ENCODE results near the gene CCL21. TPM values are rescaled to one million over a fixed set of nuclear protein-coding genes. Genes with fewer than 3 reads are reported as not detected.
"Not testable (repeated sequence)": the region's sequence is repeated elsewhere in the genome, so short reads cannot be mapped to it uniquely, and the experiment has no call there.

CCL21 gene
- total and polyA plus RNA-seq, 2 of the 13 experiments (the other 11 are each of a cell fraction or from before 2014, with no cell fraction given) = not detected

DNA sequence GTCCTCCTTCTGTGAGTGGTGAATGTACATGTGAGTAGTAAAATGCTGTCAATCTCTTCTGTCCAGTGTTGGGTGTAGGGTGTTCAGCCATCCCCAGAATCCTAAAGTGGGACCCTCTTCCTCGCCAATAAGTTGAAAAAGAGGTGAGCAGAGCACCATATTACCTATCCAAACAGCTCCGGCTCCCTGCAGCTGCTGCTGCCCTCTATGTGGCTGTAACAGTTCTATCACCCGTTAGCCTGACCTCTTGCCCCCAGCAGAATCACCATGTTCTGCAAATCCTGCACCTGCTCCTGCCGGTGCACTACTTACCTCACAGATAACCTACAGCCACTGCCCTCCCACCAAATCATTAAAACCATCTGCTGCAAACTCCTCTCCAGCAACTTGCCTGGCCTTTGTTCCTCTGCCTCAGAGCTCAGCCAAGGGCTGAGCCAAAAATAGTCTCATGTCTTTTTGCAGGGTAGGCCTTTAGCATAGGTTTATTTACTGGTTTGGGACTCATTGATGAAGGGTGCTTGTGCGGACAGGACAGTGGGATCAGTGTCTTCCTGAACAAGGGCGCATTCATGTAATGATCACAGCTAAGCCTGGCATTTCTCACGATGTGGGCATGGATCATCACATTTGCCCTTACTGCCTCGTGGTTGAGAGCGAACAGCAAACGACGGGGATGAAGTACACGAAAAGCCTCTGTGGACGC, 49.6 kb upstream of the CCL21 start:
- in situ Hi-C loops (cut with HindIII; ENCODE audit: extremely low pct_ligation_motif_present, low pct_unique_long_range_greater_than_20kb) = no loop called here
- intact Hi-C loops (cut with micrococcal nuclease; ENCODE audit: unreplicated experiment) = no loop called here
- Histone ChIP-seq H3K4me1 (ENCODE audit: insufficient read depth, low read length) (no peaks in the 10 kb centered on the region), H3K4me2 (ENCODE audit: low read depth, low read length) (no peak overlapping the region), H4K20me1 (ENCODE audit: insufficient read depth, low read length) (no peaks in the 10 kb centered on the region), H3K4me3 (replicated peaks in 1 of 3; ENCODE audit: insufficient read depth in 1 of 3, low read depth in 2 of 3, low read length in 3 of 3) (no peak overlapping the region), H3K9ac (ENCODE audit: insufficient read depth, low read depth, low read length) (no peak overlapping the region), H3K79me2 (ENCODE audit: insufficient read depth, low read length) (no peaks in the 10 kb centered on the region), H2AFZ (ENCODE audit: low read length) (no peak overlapping the region), H3K36me3 (replicated peaks in 1 of 2; ENCODE audit: control insufficient read depth in 1 of 2, insufficient read depth in 2 of 2, low read length in 2 of 2) (no peaks in the 10 kb centered on the region), H3K9me3 (ENCODE audit: low read length) (no peaks in the 10 kb centered on the region), H3K27ac (ENCODE audit: extremely low read length, insufficient read depth, low read length) (no peak overlapping the region), H3K27me3 (ENCODE audit: control insufficient read depth in 1 of 2, insufficient read depth in 2 of 2, low read length in 2 of 2) (peaks cover 0 to 1% of the 10 kb centered on the region in 2 experiments; a peak in 3 of 5 replicates)
- FAIRE-seq = no peak
- DNase-seq (ENCODE audit: low spot score) = no peak
- 32% methylated on average over 9 of the region's 13 CpGs for WGBS (ENCODE audit: low lambda C conversion rate)
- BruUV-seq (replicated peaks) = no TSS peak
- ChIA-PET CTCF (ENCODE audit: low intra/inter-chr PET ratio, low total read pairs) (interaction anchor here (0.8 kb wide), 1 partner anchor 226 kb away, joined by 4 read pairs; no protein-coding TSS in a partner anchor), POLR2A (no interaction called here)
- TF ChIP-seq, protein P1, sequence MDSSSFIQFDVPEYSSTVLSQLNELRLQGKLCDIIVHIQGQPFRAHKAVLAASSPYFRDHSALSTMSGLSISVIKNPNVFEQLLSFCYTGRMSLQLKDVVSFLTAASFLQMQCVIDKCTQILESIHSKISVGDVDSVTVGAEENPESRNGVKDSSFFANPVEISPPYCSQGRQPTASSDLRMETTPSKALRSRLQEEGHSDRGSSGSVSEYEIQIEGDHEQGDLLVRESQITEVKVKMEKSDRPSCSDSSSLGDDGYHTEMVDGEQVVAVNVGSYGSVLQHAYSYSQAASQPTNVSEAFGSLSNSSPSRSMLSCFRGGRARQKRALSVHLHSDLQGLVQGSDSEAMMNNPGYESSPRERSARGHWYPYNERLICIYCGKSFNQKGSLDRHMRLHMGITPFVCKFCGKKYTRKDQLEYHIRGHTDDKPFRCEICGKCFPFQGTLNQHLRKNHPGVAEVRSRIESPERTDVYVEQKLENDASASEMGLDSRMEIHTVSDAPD (CRISPR knock-in tag; IDR thresholded peaks at IDR 0.05) = no peak
- TF ChIP-seq, protein P2, sequence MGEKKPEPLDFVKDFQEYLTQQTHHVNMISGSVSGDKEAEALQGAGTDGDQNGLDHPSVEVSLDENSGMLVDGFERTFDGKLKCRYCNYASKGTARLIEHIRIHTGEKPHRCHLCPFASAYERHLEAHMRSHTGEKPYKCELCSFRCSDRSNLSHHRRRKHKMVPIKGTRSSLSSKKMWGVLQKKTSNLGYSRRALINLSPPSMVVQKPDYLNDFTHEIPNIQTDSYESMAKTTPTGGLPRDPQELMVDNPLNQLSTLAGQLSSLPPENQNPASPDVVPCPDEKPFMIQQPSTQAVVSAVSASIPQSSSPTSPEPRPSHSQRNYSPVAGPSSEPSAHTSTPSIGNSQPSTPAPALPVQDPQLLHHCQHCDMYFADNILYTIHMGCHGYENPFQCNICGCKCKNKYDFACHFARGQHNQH (CRISPR knock-in tag; IDR thresholded peaks at IDR 0.05) = no peak
- TF ChIP-seq ATF7-NPFF (CRISPR knock-in tag; IDR thresholded peaks at IDR 0.05; ENCODE audit: low read depth) = no peak
- TF ChIP-seq EEA1 (CRISPR knock-in tag; IDR thresholded peaks at IDR 0.05; ENCODE audit: borderline replicate concordance) = no peak
- TF ChIP-seq ZZZ3 (CRISPR knock-in tag; IDR thresholded peaks at IDR 0.05; ENCODE audit: borderline replicate concordance) = no peak
- no peak for TF ChIP-seq ZBTB38 (CRISPR knock-in tag; IDR thresholded peaks at IDR 0.05)
- TF ChIP-seq SMAD9 (CRISPR knock-in tag; IDR thresholded peaks at IDR 0.05) = no peak
- no peak for TF ChIP-seq HDAC6 (IDR thresholded peaks at IDR 0.05; ENCODE audit: low read depth, low read length)
- TF ChIP-seq KAT7 (CRISPR knock-in tag; IDR thresholded peaks at IDR 0.05; ENCODE audit: borderline replicate concordance) = no peak
- ATAC-seq = peak; percentile 49; the same call in 2 of the 3 replicates

DNA sequence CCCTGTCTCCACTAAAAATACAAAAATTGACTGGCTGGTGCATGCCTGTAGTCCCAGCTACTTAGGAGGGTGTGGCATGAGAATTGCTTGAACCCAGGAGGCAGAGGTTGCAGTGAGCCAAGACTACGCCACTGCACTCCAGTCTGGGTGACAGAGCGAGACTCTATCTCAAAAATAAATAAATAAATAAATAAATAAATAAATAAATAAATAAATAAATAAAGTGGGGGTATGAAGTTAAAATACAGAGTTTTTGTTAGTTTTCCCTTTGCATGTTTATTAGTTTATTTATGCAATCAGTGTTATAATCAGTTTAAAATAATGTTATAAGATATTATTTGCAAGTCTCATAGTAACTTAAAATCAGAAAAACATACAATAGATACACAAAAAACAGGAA, 40.4 kb upstream of the CCL21 start:
- H4K20me1 ChIP-seq (ENCODE audit: insufficient read depth, low read length); intact Hi-C loops (cut with micrococcal nuclease; ENCODE audit: unreplicated experiment); H3K36me3 ChIP-seq (replicated peaks in 1 of 2; ENCODE audit: control insufficient read depth in 1 of 2, insufficient read depth in 2 of 2, low read length in 2 of 2); CTCF ChIA-PET (ENCODE audit: low intra/inter-chr PET ratio, low total read pairs); FAIRE-seq; H3K9me3 ChIP-seq (ENCODE audit: low read length); DNase-seq (ENCODE audit: low spot score); H3K9ac ChIP-seq (ENCODE audit: insufficient read depth, low read depth, low read length); H3K27me3 ChIP-seq (ENCODE audit: control insufficient read depth in 1 of 2, insufficient read depth in 2 of 2, low read length in 2 of 2); POLR2A ChIA-PET; H2AFZ ChIP-seq (ENCODE audit: low read length); H3K27ac ChIP-seq (ENCODE audit: extremely low read length, insufficient read depth, low read length); H3K4me3 ChIP-seq (replicated peaks in 1 of 3; ENCODE audit: insufficient read depth in 1 of 3, low read depth in 2 of 3, low read length in 3 of 3); H3K4me2 ChIP-seq (ENCODE audit: low read depth, low read length); H3K4me1 ChIP-seq (ENCODE audit: insufficient read depth, low read length); ATAC-seq; in situ Hi-C loops (cut with HindIII; ENCODE audit: extremely low pct_ligation_motif_present, low pct_unique_long_range_greater_than_20kb); BruUV-seq (replicated peaks); H3K79me2 ChIP-seq (ENCODE audit: insufficient read depth, low read length): not testable (repeated sequence)
- 19% methylated on average over 2 of the region's 2 CpGs for WGBS (ENCODE audit: low lambda C conversion rate)
